NCI-H524 (cell line): ENCODE measurements around the gene TSFM.

Experiments used
- DNase-seq, 2 experiments: peaks; one replicate each; lab custom pipeline; 2025; lab: John Stamatoyannopoulos, UW

The TSFM gene

DNA sequence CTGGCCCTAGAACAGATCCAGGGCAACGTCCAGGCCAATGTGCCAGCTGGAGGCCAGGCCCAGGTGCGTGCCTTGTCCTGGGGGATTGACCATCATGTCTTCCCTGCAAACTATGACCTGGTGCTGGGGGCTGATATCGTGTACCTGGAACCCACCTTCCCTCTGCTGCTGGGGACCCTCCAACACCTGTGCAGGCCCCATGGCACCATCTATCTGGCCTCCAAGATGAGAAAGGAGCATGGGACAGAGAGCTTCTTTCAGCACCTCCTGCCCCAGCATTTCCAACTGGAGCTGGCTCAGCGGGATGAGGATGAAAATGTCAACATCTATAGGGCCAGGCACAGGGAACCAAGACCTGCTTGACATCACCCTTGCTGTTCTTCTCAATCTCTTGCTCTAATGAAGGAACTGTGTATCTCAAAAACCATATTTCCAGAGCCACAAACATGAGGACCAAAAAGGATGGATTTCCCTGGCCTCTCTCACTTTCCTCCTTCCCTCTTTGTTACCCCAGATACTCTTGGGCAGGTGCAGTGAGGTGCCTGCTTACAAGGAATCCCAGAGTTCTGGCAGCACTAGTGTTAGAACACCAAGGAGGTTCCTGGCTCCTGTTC lies 2.2 kb upstream of the TSFM start:
- DNase-seq, result no peak

DNA sequence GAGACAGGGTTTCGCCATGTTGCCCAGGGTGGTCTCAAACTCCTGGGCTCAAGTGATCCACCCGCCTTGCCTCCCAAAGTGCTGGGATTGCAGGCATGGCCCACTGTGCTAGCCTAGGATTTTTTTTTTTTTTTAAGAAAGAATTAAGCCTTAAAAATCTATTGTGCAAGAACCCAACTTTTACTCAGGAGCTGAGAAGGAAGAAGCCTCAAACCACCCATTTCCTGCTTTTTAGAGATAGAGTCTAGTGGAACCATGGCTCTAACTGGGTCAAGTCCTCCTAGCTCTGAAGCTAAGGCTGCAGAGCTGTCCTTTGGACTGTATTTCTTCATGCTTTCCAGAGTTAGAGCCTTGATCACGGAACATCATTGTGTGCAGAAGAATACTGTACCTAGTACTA lies 1.3 kb upstream of the TSFM start:
- no peak for DNase-seq

GRCh38 chr12:57781801-57782200 lies 786 bp upstream of the TSFM start:
- DNase-seq, result no peak

- DNase-seq, result no peak
Measured at GRCh38 chr12:57782243-57782607, 362 bp upstream of the TSFM start.

DNA sequence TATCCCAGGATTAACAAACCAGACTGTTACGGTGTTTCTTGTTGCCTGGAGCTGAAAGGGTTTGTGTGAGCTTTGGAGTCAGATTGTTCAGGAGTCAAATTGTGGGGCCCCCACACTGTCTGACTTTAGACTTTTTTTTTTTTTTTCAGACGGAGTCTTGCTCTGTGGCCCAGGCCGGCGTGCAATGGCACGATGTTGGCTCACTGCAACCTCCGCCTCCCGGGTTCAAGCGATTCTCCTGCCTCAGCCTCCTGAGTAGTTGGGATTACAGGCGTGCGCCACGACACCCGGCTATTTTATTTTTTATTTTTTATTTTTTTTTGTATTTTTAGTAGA lies 847 bp downstream of the TSFM start:
- no peak for DNase-seq

DNA sequence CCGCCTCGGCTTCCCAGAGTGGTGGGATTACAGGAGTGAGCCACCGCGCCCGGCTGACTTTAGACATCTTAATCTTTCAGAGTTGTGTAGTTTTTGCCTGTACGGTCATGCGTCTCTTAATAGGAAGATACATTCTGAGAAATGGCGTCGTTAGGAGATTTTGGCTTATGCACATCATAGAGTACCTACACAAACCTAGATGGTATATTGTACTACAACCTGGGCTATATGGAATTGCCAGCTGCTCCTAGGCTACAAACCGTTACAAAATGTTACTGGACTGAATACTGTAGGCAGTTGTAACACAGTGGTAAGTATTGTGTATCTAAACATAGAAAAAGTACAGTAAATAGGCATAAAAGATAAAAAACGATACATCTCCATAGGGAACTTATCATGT lies 1.3 kb downstream of the TSFM start:
- DNase-seq, result no peak

- no peak for DNase-seq
Measured at GRCh38 chr12:57793920-57794319, 11.3 kb downstream of the TSFM start.

DNA sequence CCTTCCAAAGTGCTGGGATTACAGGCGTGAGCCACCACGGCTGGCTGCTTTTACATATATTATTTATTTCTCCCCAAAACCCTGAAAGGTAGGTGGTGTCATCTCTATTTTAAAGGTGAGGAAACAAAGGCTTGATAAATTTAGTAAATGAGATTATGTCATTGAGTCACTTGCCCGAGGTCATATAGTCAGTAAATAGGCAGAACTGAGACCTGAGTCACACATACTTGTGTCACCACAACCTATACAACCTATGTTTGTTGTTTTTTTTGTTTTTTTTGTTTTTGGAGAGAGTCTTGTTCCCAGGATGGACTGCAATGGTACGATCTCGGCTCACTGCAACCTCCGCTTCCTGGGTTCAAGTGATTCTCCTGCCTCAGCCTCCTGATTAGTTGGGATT lies 12.8 kb downstream of the TSFM start:
- DNase-seq, result no peak

DNA sequence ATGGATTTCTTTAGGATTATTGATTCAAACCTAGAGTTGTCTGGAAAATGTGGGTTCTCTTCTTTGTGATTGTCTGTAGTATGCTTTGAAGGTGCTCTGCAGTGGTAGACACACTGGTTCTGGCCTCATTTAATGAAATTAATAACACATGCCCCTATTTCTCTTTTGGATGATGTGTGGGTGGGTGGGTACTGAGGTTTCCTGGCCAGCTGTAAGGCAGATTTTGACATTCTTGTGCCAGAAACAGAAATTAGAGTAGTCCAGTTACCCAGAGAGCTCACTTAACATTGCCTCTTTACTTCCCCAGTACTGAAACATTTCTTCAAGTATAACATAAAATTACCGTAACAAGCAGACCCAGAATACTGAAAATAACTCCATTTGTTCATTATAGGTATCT lies 14.4 kb downstream of the TSFM start:
- no peak for DNase-seq

GRCh38 chr12:57797933-57798332 lies 15.3 kb downstream of the TSFM start:
- DNase-seq, result no peak

- DNase-seq, result no peak
Measured at GRCh38 chr12:57800965-57801364, 18.4 kb downstream of the TSFM start.

- DNase-seq, result no peak
Measured at GRCh38 chr12:57802607-57803006, 20.0 kb downstream of the TSFM start.

DNA sequence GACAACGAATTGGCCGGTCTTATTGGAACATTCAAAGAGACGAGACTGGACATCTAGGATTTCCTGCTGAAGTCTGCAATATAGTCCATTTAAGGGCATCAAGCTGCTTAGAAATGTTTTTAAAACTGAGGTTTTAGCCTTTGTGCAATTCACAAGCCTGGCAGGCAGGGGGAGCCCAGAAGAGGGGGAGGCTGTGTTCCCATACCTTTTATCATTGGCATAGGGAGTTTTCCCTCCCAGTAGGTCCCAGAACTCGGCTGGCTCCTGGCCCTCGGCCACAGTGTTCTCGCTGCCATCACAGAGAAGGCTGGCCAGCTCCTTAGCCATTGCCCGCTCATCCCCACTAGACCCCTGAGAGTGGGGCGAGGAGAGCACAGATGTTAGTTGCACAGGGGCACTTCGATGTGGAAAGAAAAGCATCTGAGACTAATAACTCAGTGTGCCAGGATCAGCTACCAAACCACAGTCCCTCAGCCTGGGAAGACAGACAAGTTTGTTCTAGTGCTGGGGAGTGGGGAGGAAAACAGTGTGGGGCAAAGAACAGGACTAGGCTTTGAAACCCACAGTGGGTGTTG lies 20.8 kb downstream of the TSFM start:
- peak; percentile 20 to 35 for DNase-seq

- DNase-seq, result no peak
Measured at GRCh38 chr12:57806677-57807076, 24.1 kb downstream of the TSFM start.

GRCh38 chr12:57807285-57807684 lies 24.7 kb downstream of the TSFM start:
- DNase-seq, result no peak

DNA sequence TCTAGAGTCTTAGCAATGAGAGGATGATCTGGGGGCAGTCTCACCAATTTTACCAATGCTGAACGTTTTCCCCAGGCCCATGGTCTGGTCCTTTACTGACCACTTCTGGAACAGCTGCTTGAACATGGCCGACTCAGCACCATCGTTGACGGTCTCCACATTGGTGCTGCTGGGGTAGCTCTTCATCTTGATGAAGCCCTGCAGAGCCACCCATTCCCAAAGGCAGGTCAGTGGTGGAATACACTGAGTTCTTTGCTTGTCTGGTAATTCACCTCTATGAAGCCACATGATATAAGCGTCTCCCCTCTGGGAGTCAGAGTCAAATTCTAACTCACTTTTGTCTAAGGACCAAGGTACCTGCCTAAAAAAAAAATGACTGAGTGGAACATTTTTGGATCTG lies 25.8 kb downstream of the TSFM start:
- DNase-seq, result no peak

DNA sequence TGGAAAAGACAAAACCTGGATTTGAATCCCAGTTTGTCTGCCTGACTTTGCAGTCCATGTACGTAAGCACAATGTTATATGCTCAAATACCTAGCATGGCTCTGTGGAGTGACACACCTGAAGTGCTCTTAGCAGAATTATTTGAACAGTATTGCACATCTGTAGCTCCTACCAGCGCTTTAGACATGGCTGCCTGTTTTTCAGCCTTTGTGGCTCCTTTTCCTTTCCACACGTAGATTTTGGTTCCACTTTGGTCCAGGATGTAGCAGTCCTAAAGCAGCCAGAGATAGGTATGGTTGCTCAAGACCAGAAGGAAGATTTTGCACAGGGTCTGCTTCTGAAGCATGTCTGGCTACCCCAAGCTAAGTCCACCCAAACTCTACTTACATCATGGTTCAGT lies 26.8 kb downstream of the TSFM start:
- DNase-seq, result no peak

GRCh38 chr12:57810450-57810849 lies 27.9 kb downstream of the TSFM start:
- DNase-seq, result no peak

DNA sequence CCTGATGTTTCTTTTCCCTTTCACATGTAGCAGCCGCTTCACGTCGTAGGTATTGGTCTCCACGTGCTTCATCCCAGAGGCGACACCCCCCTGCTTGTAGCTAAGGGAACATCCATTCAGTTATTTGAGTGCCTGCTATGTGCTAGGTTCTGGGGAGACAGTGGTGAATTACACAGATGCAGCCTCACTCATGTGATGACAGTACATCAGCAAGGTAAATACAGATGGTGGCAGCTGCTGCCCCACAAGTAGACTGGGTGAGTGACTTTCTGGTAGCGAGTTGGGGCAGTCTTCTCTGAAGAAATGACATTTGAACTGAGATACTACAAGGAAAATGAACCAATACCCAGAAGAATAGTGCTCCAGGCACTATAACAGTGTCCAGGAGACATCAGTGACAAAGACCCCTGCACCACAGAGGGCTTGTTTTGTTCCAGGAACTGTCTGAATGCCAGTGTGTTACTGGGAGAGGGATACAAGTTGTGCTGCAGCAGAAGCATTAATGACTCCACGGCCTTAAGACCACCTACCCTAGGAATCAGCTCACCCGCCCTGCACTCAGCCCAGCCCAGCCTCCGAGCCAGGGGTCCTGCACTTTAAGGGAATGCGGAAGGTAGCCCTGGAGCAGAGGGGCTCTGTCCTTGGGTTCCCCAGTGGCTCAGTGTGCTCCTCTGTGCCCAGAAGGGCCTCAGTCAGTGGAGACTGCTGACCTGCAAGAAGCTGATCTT lies 28.6 kb downstream of the TSFM start:
- DNase-seq, result no peak

GRCh38 chr12:57813111-57813970 lies 30.8 kb downstream of the TSFM start:
- DNase-seq, result no peak

DNA sequence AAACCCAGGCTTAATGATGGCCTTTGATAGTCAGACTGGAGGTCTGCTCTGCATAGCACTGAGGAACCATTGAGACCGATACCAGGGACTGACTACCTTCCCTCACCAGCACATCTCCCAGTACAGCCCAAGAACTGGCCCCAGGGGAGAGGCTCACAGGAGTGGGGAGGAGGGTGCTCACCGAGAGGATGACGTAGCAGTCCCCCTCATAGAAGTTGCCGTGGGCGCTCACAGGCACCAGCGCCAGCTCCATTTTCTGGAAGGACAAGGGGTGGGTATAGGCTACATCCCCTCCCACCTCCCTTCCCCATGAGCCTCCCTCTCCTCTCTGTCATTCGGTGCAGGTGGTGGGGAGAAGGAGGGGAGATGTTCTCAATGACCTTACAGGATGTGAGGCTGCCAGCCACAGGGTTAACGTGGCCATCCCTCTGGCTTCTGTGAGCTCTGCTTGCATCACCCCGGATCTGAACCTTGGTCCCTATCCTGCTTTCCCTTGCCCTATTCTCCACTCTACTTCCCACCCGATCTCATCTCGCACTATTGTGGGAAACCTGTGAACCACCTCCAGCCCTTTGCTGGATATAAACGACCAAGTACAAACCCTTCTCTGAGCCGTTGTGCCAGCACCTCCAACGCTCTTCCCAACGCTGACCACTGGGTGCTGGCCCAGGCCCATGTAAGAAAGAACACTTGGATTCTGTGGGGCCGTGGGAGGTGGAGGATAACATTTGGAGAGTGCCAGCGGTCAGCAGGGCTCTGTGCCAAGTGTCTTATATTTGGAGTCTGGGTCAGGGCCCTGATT lies 31.6 kb downstream of the TSFM start:
- DNase-seq, result no peak
